NCI-H2107 (cell line): ENCODE results near the gene SWAP70.
"Not testable (repeated sequence)": the region's sequence is repeated elsewhere in the genome, so short reads cannot be mapped to it uniquely, and the experiment has no call there.

Experiments used
- DNase-seq: peaks from one replicate; lab custom pipeline; 2025; lab: John Stamatoyannopoulos, UW

SWAP70 gene

GRCh38 chr11:9692691-9693090, 28.8 kb downstream of the SWAP70 start:
- no peak for DNase-seq

- DNase-seq = no peak
Observed at GRCh38 chr11:9693801-9694553, 30.1 kb downstream of the SWAP70 start.

GRCh38 chr11:9695228-9695627, 31.4 kb downstream of the SWAP70 start:
- DNase-seq = not testable (repeated sequence)

- no peak for DNase-seq
Observed at GRCh38 chr11:9697766-9698165, 33.9 kb downstream of the SWAP70 start.

- no peak for DNase-seq
Observed at GRCh38 chr11:9700105-9700801, 36.4 kb downstream of the SWAP70 start.

- DNase-seq = no peak
Observed at GRCh38 chr11:9701799-9702198, 37.9 kb downstream of the SWAP70 start.

- no peak for DNase-seq
Observed at GRCh38 chr11:9703280-9703679, 39.4 kb downstream of the SWAP70 start.

- no peak for DNase-seq
Observed at GRCh38 chr11:9704037-9704436, 40.2 kb downstream of the SWAP70 start.

- DNase-seq = no peak
Observed at GRCh38 chr11:9704620-9705019, 40.7 kb downstream of the SWAP70 start.

GRCh38 chr11:9705361-9705760, 41.5 kb downstream of the SWAP70 start:
- DNase-seq = not testable (repeated sequence)

- no peak for DNase-seq
Observed at GRCh38 chr11:9708544-9708943, 44.7 kb downstream of the SWAP70 start.

- no peak for DNase-seq
Observed at GRCh38 chr11:9710223-9710622, 46.3 kb downstream of the SWAP70 start.

GRCh38 chr11:9710852-9711251, 47.0 kb downstream of the SWAP70 start:
- DNase-seq = no peak

GRCh38 chr11:9711454-9712307, 47.8 kb downstream of the SWAP70 start:
- DNase-seq = no peak

- DNase-seq = no peak
Observed at GRCh38 chr11:9714272-9714940, 50.5 kb downstream of the SWAP70 start.

GRCh38 chr11:9716275-9717039, 52.6 kb downstream of the SWAP70 start:
- DNase-seq = no peak

GRCh38 chr11:9717040-9717357, 53.1 kb downstream of the SWAP70 start:
- no peak for DNase-seq

GRCh38 chr11:9717719-9718118, 53.8 kb downstream of the SWAP70 start:
- no peak for DNase-seq

GRCh38 chr11:9718147-9718546, 54.3 kb downstream of the SWAP70 start:
- no peak for DNase-seq

GRCh38 chr11:9719566-9720289, 55.9 kb downstream of the SWAP70 start:
- DNase-seq = no peak

GRCh38 chr11:9720290-9720630, 56.4 kb downstream of the SWAP70 start:
- DNase-seq = no peak
